GM21825 (cell line): Measurements from ENCODE around the gene SP140L.
"Not testable (repeated sequence)": the region's sequence is repeated elsewhere in the genome, so short reads cannot be mapped to it uniquely, and the experiment has no call there.

Experiments used
- ATAC-seq: cut with Tn5 transposase; IDR thresholded peaks from one replicate; pipeline ENCODE4 v1.9.1; 2021; ENCODE audit warnings: mild to moderate bottlenecking, moderate library complexity; ENCODE audit not compliant: unreplicated experiment

SP140L gene

DNA sequence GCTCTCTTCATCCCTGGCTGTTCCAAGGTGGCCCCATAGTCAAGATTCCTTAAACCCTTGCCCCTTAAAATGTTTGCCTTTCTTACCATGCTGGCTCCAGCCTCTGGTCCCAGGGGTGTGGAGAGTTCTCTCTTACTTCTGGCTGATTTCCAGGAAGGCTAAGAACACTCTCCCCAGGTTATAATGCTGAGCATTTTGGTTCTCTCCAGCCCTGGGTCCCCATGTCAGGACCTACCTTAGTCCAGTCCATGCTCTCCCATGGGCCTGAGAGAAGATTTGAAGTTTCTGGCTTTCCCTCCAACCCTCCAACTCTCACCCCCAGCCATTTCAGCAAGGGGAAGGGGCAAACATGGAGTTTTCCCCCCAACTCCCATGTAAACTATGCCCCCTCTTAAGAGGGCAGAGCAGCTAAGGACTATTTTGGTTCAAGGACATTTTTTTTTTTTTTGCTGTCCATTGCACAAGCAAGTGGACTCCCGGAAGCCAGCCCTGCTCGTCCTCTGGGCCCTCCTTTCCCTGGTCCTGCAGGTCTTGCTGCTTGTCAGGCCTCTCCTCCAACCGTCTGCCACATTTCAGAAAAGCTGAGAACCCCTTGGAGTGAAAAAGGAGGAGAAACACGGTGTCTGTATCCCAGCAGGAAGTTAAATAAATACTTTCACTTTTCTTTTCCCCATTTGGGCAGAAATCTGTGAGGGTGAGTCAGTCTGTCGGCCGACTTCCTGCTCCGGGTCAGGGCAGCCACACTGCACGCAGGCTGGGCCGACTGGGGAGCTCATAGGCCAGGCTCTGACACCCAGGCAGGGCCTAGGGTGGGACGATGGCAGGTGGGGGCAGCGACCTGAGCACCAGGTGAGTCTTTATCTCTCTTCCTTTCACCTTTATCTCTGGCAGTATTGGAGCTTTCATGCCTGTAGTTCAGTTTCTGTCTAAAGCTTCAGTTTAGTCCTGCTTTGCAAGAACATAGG, at the start of gene SP140L:
SP140L (plus strand) TSS at position 741 of the 965 bp plus-strand sequence; CDS start at position 818, 77 bp downstream.
- peak; percentile 93 for ATAC-seq

DNA sequence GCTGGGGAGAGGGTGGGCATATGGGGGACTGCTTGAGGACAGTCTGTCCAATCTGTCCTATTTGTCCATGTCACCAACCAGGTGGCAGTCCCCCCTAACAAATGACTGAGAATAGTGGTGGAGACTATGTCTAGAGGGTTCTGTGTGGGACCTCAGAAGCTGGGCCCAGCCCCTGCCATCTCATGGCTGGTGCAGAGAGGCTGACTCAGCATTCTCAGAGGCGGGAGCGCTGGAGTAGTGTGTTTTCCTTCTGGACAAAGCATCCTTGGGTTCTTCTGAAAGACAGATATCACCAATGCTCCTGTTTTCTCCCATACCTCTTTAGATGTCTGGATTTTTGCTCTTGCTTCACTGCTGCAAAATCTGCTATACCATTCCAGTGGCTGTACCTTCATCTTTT, 44.1 kb upstream of the SP140L start:
- no peak for ATAC-seq

DNA sequence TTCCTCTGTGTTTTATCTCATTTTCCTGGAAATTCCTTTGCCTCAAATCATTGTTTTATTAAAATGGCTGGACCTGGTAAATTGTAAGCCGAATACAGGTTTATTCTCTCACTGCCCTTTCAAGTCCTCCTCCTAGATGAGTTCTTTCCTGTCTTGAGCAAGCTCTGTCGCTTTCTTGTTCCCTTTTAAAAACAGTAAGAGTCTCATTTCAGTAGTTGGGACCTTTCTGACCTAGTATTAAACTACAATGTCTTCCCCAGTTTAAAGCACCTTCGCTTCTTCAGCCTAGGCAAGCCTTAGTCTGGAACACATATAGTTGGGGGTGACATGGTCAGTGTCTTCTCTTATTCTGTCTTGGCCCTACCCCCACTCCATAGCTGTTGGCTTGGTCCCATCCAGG, 40.9 kb upstream of the SP140L start:
- ATAC-seq, result no peak

DNA sequence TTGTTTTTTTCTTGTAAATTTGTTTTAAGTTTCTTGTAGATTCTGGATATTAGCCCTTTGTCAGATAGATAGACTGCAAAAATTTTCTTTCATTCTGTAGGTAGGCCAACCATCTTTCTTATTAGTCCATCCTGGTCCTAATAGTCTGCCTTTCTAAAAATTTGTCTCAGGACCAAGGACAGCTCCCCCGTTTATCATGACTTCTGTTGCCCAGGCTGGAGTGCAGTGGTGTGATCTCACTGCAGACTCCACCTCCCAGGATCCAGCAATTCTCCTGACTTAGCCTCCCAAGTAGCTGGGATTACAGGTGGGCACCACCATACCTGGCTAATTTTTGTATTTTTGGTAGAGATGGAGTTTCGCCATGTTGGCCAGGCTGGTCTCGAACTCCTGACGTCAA, 37.7 kb upstream of the SP140L start:
- ATAC-seq, result not testable (repeated sequence)

DNA sequence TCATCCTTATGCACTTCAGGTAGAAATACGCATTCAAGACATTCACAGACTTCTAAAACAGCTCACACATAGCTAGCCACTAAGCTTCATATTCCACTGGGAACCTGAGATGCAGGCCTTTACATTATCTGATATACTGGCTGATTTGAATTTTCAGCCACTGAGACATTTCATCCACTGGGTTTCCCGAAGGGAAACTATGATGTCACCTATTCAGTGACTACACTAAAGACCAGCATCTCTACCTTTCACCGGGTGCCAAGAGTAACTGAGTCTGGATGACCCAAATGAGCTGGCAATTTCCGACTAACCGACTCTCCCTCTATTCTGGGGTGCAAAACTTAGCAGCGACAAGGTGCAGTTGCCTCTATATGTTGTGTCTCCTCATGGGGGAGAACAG, 31.8 kb upstream of the SP140L start:
- no peak for ATAC-seq

DNA sequence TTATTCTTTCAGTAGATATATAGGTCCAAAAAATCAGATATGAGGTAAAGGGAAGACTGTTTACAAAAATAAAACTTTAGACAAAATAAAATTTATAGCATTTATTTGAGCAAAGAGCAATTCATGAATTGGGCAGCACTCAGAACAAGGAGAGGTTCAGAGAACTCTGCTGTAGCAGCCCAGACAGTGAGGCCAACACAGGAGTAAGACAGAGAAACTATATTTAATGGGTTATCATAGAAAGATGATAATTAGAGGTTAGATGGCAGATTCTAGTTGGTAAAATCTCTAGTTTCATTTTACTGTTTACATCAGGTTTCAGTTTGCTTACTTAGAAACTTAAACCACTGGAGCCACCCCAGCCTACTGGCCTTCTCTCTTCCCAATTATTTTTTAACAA, 30.1 kb upstream of the SP140L start:
- ATAC-seq, result no peak

DNA sequence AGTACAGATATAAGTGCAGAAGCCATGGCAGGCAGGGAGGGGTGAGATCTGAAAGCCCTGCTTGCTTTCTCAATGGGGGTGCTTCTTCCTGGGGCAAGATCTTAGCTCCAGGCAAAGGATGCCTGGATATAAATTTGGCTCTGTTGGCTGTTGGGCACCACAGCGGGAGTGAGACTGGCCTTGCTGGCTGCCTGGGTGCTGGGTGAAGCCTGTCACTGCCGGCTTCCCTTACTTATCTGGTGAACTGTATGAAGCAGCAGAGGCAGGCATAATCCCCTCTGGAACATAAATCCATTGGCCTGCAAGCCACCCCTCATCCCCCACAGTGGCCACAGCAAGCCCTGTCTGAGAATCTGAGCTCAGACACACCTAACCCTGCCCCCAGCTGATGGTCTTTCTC, 27.4 kb upstream of the SP140L start:
- no peak for ATAC-seq

DNA sequence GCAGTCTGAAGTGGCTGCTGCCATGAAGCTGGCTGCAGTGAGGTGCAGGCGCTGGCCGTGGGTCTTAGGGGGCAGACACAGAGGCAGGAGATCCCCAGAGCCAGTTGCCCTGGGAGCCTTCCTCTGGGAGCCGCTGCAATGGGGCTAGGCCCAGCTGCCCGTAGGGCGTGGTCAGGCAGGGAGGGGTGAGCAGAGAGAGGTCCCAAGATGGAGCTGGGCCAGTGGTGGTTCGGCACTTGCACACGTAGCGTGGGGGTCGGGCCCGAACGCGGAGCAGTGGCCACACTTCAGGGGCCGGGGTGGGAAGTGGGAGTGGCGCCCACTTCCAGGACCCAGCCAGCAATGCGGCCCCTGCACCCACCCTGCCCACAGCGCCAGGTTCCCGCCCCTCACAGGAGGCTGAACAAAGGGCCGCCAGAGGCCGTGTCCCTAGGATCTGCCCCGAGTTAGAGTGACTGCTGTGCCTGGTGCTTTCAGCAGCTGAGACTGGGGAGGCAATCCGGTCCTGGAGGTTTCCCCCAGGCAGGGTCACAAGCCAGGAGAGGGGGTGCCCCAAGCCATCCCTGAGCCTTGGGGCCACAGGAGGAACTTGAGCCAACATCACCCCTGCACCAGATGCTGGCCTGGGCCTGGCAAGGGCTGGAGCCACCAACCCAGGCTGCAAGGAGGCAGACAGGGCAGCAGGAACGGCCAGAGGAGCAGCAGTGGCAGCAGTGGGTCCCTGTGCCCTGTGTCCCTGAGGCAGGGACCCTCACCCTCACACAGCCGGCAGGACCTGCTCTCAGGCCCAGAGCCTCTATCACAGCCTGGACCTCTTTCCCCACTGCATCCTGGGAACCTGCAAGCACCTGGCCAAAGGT, 21.3 kb upstream of the SP140L start:
- no peak for ATAC-seq

DNA sequence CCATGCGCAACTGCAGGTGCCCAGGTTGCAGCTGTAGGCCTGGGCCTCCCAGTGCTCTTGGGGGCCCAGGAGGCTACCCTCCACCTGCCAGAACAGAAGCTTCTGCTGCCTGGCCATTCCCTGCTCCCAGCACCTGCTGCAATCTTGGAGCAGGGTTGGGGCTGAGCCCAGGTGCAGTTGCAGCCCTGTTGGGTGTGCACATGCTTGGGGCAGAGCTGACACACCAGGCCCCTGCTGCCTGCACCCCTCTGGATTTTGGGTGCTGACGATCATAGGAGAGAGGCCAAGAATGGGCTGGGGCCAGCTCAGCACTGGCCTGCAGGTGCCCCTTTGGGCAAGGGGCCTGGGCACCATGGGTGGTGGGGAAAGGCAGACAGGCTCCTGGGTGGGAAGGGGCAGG, 20.5 kb upstream of the SP140L start:
- no peak for ATAC-seq

DNA sequence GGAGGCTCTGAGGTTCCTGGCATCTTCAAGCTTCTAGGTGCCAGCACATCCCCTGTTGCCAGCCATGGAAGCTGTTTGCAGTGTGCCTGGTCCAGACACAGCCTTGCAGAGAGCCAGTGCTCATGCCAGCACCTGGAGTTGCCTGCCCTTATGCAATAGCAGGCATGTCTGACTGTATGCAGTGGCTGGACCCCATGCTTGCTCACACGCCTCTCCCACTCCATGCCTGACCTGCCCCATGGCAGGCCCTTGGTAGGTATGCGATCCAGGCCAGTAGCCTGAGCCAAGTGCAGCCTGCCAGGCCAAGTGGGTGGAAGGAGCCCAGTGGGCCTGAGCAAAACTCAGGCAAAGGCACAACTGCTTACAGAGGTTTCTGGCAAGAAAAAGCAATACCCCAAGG, 19.5 kb upstream of the SP140L start:
- ATAC-seq, result no peak

DNA sequence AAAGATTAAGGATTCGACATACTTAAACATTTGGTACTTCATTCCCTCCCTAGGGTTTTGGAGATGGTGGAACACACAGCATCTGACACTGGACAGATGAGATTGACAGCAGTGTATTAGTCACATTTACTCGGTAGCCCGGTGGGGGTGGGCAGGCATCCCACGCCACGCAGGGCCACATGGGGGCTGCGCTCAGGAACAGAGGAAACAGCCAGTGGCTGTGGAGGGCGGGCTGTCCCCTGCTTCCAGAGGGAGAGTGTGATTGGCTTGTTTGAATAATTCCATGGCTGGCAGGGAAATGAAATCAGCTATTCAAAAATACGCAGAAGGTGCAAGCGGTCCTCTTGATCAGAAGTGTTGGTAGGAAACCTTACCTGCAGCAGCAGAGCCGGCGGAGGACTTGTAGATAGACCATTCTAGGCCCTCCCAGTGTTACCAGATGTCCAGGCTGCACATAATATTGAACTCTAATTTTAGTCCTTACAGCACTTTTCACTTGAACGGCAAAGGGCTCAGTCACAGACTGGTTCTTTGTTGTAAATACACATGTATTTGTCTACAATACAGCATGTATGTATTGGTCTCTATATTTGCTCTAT, 18.5 kb upstream of the SP140L start:
- no peak for ATAC-seq

DNA sequence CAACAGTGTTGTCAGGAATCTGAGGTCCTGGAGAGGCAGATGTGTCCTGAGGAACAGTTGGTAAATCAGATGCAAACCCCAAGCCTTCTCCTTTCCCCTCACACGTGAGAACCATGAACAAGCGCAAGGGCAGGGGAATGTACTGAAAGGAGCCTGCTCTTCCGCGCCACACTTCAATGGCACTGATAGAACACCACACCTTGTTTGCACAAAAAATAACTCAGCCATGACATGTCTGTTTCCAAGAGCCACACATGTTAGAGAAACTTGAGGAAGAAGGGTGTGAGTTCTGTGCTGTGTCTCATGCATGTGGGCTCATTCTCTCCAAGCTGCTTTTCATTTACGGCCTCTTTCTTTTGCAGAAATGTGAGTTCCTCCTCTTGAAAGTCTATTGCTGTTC, 16.2 kb upstream of the SP140L start:
- ATAC-seq, result not testable (repeated sequence)

DNA sequence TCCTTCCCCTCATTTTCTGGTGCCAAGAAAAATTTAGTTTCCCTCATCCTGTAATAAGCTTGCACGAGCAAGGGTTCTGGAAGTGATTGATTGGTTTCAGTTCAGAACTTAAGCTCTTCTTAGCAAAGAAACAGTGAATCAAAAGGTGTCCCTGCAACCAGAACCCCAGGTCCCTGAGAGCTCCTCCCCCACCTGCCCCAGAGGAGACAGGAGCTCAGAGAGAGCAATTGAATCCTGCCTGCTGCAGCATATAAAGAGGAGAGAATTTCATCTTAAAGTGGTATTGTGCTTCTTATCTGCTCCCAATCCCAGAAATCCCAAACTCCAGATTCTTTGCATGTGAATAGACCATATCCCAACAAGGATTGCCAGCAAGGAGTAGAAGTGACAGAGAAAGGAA, 15.4 kb upstream of the SP140L start:
- not testable (repeated sequence) for ATAC-seq

DNA sequence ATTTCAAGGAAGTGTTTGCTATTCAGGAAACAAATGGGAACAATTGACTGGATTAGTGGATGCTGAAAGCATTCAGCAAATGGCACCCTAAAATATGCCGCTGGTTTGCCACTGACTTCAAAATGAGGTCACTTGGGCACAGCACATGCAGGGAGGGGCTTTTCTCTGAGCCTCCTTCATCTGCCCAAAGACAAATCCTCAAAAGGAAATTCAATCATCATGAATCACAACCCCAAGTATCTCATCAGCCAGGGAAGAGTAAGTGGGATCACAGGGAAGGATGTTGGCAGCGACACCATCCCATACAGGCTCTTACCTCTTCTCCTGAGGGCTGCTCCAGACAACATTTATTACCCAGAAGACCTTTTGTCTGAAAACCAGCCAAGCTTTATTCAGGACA, 14.4 kb upstream of the SP140L start:
- no peak for ATAC-seq

DNA sequence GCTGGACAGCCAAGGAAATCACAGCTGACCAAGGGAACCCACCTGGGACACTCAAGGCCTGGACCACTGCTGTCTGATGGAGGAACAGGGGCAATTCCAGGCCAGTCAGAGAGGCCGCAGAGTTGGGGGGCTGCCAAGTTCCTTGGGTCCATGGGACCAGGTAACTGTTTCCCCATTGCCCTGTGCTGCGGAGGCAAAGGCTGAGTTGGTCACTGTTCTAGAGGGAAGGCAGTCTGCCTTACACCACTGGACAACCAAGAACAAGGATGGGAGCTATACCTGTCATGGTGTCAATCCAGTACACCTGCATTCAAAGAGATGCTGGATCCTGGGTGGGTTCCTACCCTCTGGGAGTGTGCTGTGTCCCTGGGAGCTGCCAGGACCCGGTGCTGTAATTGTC, 9.6 kb upstream of the SP140L start:
- ATAC-seq, result no peak

DNA sequence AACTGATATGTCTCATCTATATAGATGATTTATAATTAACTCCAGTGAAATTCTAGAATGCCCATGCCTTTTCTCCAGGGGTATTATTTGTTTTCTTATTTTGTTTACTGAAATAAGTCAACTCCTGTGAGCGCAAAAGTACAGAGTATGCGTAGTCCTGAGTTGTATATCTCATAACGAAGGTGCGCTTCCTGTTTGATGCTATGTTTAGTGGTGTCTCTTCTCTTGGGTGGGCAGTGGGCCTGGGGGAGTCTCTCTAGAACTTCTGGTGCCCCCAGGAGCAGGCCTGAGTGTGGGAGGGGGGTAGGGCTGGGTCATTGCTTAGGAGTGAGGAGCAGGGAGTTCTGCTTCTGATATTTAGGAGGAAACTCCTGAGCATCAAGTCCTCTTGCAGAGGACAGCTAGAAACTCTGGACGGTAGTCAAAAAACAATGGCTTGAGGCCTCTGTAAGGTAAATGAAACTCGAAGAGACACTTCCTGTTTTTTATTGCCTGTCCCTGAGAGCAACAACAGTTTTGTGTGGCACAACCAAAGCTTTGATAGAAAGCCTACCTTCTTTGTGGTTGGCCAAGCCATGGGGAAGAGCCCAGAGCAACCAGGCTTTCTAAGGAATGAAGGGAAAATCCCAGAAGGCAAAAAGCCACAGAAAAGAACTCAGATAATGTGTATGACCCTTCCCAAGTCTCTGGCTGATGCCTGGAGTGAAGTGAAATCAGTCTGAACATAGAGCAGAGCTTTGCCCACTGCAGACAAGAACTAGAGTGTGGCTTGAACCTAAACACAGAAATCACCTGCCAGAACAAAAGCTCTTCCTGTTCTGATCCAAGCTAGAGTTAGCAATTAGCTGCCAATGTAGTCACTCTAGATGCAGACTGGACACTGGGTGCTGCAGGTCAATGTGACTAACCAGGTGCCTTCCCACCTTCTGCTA, 8.5 kb upstream of the SP140L start:
- ATAC-seq, result peak; percentile 51

DNA sequence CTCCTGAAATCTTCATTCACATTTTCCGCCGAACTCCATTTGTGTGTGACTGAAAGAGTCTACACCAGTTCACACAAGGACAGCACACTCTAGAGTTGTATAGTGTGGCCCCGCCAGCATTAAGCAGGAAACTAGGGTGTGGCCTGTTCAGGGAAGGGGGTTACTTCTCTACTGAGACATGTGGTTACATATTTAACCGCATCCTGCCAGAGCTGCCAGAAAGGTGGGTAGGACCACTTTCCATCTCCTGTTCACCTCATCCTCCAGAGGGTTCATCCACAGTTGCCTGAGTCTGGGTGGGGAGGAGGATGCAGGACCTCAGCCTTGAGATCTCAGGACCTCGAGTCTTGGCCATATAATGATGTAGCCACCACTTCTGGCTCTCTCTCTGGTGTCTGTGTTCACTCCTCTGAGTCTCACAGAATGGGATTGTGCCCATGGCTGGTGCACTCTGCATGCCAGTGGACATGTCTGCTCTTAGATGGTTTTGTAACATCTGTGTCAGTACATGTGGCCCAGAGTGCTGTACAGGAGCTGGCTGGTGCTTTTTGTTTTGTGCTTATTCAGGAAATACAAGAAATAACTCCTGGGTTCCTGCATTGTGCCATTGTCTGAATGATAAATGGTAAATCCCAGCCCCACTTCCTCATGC, 7.7 kb upstream of the SP140L start:
- peak; percentile 82 for ATAC-seq

DNA sequence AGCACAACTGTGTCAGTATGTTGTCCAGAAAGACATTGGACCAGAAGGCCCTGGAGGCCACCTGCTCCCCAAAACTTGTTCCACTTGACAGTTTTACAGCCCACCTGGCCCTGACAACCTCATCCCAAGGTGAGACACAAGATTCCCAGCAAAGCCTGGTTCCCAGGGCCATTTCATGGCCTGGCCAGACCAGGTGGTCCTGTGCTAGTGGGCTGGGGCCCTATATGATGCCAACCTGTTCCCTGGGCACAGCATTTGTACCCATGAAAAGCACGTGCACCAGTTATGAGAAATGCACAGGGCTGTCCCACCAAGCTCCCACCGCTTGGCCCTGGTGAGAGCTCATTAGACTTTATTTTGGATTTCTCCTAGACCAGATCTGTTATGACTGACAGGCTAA, 6.0 kb upstream of the SP140L start:
- ATAC-seq, result no peak

DNA sequence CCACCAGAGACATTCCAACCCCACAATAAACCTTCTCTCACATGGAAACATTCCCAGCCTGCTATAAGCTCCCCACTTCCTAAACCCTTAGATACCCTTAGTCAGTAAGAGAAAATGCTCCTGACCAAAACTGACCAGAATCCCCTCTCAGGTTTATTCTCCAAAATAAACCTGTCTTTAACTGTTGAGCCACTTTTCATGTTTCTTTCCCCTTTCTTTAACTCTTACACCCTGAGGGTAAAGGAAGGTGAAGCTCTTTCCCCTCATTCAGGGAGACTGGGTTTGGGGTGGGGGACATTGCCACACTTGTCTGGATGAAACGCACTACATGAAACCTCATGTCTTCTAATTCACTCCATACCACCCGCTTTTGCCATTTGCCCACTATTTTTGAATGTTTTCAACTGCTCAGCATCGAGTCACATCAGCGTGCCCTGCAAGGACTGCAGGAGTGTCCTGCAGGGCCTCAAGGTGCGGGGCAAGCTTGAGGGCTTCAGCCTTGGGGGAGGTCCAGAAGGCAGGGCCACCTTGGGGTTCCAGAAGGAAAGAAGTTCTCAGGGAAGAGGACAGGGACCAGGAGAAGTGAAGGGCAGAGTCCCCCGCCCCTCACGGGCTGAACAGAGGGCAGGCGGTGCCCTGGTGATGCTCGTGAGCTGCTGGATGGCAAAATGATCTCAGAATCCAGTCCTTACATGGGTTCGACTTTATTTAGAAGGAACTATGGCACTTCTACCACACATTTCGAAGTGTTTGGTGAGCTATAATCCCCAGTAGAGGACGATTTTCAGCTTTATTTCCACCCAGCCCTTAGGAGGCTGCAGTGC, 4.2 kb upstream of the SP140L start:
- no peak for ATAC-seq
